ENCODE data around the gene ENPP7. TPM values are rescaled to one million over a fixed set of nuclear protein-coding genes. Genes with fewer than 3 reads are reported as not detected.

Gene ENPP7
- total RNA-seq, 1 donor from 2014 or later = not detected

DNA sequence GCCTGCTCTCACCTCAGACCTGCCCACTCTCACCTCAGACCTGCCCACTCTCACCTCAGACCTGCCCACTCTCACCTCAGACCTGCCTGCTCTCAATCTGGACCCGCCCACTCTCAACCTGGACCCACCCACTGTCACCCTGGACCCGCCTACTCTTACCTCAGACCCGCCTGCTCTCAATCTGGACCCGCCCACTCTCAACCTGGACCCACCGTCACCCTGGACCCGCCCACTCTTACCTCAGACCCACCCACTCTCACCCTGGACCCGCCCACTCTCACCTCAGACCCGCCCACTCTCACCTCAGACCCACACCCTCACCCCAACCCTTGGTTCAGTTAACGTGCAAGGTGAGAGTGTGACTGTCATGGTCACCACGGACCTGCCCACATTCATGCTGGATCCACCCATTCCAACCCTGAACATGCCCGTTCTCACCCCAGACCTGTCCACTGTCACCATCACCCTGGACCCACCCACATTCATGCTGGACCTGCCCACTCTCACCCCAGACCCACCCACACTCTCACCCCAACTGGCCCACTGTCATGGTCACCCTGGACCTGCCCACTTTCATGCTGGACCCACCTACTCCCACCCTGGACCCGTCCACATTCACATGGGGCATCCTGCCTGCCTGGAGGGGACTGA lies 31.2 kb upstream of the ENPP7 start:
- TF ChIP-seq, protein P1, sequence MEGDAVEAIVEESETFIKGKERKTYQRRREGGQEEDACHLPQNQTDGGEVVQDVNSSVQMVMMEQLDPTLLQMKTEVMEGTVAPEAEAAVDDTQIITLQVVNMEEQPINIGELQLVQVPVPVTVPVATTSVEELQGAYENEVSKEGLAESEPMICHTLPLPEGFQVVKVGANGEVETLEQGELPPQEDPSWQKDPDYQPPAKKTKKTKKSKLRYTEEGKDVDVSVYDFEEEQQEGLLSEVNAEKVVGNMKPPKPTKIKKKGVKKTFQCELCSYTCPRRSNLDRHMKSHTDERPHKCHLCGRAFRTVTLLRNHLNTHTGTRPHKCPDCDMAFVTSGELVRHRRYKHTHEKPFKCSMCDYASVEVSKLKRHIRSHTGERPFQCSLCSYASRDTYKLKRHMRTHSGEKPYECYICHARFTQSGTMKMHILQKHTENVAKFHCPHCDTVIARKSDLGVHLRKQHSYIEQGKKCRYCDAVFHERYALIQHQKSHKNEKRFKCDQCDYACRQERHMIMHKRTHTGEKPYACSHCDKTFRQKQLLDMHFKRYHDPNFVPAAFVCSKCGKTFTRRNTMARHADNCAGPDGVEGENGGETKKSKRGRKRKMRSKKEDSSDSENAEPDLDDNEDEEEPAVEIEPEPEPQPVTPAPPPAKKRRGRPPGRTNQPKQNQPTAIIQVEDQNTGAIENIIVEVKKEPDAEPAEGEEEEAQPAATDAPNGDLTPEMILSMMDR (IDR thresholded peaks at IDR 0.05; ENCODE audit: unreplicated experiment) = no peak
- DNase-seq (ENCODE audit: low spot score in 2 of 2, unreplicated experiment in 2 of 2) = no peak
- H3K36me3 Mint-ChIP-seq = no peaks in the 10 kb centered on the region
- H3K27ac Mint-ChIP-seq = no peak overlapping the region
- peaks cover 28% of the 10 kb centered on the region for H3K4me1 Mint-ChIP-seq
- H3K4me3 Mint-ChIP-seq = no peak overlapping the region
- peaks cover 20% of the 10 kb centered on the region for H3K27me3 Mint-ChIP-seq (ENCODE audit: low read depth)
- no peaks in the 10 kb centered on the region for H3K9me3 Mint-ChIP-seq

GRCh38 chr17:79700592-79700991 lies 30.2 kb upstream of the ENPP7 start:
- DNase-seq (ENCODE audit: low spot score in 2 of 2, unreplicated experiment in 2 of 2) = no peak
- Mint-ChIP-seq H3K27ac (no peak overlapping the region), H3K36me3 (no peaks in the 10 kb centered on the region), H3K4me3 (no peak overlapping the region), H3K9me3 (no peaks in the 10 kb centered on the region), H3K27me3 (ENCODE audit: low read depth) (peaks cover 21% of the 10 kb centered on the region), H3K4me1 (peaks cover 25% of the 10 kb centered on the region)
- TF ChIP-seq, protein P1 (IDR thresholded peaks at IDR 0.05; ENCODE audit: unreplicated experiment) = no peak

GRCh38 chr17:79702034-79702433 lies 28.7 kb upstream of the ENPP7 start:
- H3K9me3 Mint-ChIP-seq = no peaks in the 10 kb centered on the region
- H3K4me3 Mint-ChIP-seq = no peak overlapping the region
- peaks cover 15% of the 10 kb centered on the region for H3K27me3 Mint-ChIP-seq (ENCODE audit: low read depth)
- no peaks in the 10 kb centered on the region for H3K36me3 Mint-ChIP-seq
- TF ChIP-seq, protein P1 (IDR thresholded peaks at IDR 0.05; ENCODE audit: unreplicated experiment) = no peak
- no peak overlapping the region for H3K27ac Mint-ChIP-seq
- H3K4me1 Mint-ChIP-seq = peaks cover 10% of the 10 kb centered on the region
- DNase-seq (ENCODE audit: low spot score in 2 of 2, unreplicated experiment in 2 of 2) = no peak

DNA sequence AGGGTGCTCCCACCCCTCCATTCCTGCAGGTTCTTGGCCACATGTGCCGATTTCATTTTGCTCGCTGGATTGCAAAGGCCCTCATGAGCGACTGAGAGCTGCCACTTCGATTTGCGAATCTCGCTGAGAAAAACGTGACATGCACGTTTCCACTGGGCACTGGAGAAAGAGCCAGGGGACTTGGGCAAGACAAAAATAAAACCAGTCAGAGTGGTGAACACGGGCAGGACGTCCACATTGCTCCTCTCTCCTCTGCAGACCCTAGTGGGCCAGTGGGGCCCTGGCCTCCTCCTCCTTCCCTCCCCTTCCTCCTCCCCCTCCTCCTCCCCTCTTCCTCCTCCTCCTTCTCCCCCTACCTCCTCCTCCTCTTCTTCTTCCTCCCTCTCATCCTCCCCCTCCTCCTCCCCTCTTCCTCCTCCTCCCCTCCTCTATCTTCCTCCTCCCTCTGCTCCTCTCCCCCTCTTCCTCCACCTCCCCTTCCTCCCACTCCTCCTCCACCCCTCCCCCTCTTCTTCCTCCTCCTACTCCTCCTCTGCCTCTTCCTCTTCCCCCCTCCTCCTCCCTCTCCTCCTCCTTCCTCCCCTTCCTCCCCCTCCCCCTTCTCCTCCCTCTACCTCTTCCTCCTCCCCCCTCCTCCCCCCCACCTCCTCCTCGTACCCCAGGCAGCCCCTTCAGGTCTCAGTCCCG lies 28.1 kb upstream of the ENPP7 start:
- no peaks in the 10 kb centered on the region for H3K36me3 Mint-ChIP-seq
- no peak for DNase-seq (ENCODE audit: low spot score in 2 of 2, unreplicated experiment in 2 of 2)
- H3K27me3 Mint-ChIP-seq (ENCODE audit: low read depth) = peaks cover 11% of the 10 kb centered on the region
- peaks cover 8% of the 10 kb centered on the region for H3K4me1 Mint-ChIP-seq
- TF ChIP-seq, protein P1 (IDR thresholded peaks at IDR 0.05; ENCODE audit: unreplicated experiment) = no peak
- no peaks in the 10 kb centered on the region for H3K9me3 Mint-ChIP-seq
- no peak overlapping the region for H3K27ac Mint-ChIP-seq
- no peak overlapping the region for H3K4me3 Mint-ChIP-seq

GRCh38 chr17:79704691-79705090 lies 26.1 kb upstream of the ENPP7 start:
- Mint-ChIP-seq H3K27ac (no peak overlapping the region), H3K27me3 (ENCODE audit: low read depth) (peaks cover 11% of the 10 kb centered on the region), H3K36me3 (no peaks in the 10 kb centered on the region), H3K4me1 (peaks cover 6% of the 10 kb centered on the region), H3K4me3 (no peak overlapping the region), H3K9me3 (no peaks in the 10 kb centered on the region)
- TF ChIP-seq, protein P1 (IDR thresholded peaks at IDR 0.05; ENCODE audit: unreplicated experiment) = no peak
- DNase-seq (ENCODE audit: low spot score in 2 of 2, unreplicated experiment in 2 of 2) = no peak
